ENCODE measurements around the gene DHX38. TPM values are rescaled to one million over a fixed set of nuclear protein-coding genes. Genes with fewer than 3 reads are reported as not detected.

Gene DHX38
- total and polyA plus RNA-seq, 2 donors, result 38.2 to 58.3 TPM

DNA sequence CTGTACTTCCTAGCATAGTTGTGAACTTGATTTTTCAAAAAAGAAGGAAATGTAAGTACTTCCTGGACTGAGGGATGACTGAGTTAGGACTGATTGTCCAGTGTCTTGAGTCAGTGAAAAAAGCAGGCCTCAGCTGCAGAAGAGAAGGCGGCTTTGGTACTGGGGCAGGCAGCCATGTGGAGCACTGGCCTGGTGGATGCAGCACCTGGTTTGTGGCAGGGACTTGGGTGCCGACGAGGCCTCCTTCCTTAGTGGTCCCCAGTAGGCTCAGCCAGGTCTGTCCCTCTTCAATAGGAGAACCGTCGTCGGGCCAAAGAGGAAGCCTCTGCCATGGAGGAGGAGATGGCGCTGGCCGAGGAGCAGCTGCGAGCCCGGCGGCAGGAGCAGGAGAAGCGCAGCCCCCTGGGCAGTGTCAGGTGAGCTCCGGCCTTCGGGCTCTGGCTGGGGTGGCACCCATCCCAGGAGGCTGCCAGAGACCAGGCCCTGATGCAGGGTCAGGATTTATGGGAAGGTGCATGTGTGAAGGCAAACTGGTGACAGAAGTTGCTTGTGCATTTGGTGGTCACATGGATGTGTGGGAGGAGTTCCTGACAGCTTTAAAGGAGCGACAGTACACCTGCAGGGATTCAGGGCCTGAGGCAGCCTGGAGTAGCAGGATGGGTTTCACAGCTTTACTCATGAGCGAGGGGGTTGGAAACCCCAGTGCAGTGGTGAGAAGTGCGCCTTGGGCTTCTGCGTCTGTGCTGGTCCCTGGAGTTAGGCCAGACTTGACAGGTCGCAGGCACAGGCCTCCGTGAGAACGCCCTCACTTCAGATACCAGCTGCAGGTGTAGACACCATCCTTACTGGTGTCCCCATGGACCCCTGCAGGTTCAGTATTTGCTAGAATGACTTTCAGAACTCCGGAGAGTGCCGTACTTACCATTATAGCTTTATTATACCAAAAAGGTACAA is 17.3 kb downstream of the DHX38 start:
- no peak overlapping the region for H3K27ac ChIP-seq (ENCODE audit: low read depth in 1 of 2, low read length in 1 of 2)
- WGBS, result 98% methylated on average over 23 of the region's 23 CpGs
- no peaks in the 10 kb centered on the region for H3K4me1 ChIP-seq (ENCODE audit: control insufficient read depth in 2 of 2, insufficient read depth in 2 of 2, low read length in 2 of 2)
- no peak overlapping the region for H3K4me3 ChIP-seq (ENCODE audit: low read length in 2 of 2)
- H3K9me3 ChIP-seq (ENCODE audit: control insufficient read depth in 2 of 2, insufficient read depth in 1 of 2, low read length in 1 of 2), result no peaks in the 10 kb centered on the region
- no peak for DNase-seq (ENCODE audit: low read depth in 6 of 9, low spot score in 9 of 9)
- no peaks in the 10 kb centered on the region for H3K27me3 ChIP-seq (ENCODE audit: control insufficient read depth in 2 of 2, insufficient read depth in 1 of 2, low read length in 1 of 2)
- H3K36me3 ChIP-seq (ENCODE audit: control insufficient read depth in 2 of 2, insufficient read depth in 2 of 2, low read length in 1 of 2), result peaks cover 68 to 74% of the 10 kb centered on the region in 2 donors

DNA sequence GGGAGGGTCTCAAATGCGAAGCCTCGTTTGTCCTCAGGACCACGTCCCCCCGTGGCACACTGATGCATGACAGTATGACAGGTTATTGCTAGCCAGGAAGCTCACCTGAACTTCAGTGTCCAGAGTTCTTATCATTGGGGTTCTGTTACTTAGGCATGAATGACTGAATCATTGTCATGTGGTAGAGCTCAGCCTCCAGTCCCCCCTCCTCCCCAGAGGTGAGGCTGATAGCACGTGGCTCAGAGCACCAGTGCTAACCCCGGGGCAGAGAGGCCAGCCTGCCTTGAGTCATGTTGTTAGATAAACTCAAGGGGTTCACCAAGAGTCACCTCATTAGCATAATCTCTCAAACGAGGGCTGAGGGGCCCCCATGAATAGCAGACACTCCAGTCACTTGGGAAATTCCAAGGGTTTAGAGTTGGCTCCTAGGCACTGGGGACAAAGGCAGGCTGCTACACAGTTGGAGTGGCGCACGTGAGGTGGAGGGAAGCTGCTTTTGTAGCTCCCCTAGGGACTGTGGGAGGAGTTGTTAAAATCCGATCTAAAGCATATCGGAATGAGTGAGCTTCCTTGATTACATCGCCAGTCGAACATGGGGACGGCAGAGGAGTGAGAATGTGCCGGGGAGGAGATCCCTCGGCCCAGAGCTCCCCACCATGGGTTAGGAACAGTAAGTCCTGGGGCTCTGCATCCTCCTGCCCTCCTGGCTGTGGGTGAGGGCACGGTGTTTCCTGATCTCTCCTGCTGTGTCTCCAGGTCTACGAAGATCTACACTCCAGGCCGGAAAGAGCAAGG is 18.2 kb downstream of the DHX38 start:
- H3K27me3 ChIP-seq (ENCODE audit: control insufficient read depth in 2 of 2, insufficient read depth in 1 of 2, low read length in 1 of 2), result no peaks in the 10 kb centered on the region
- WGBS, result 96% methylated on average over 19 of the region's 19 CpGs
- no peak overlapping the region for H3K4me3 ChIP-seq (ENCODE audit: low read length in 2 of 2)
- H3K9me3 ChIP-seq (ENCODE audit: control insufficient read depth in 2 of 2, insufficient read depth in 1 of 2, low read length in 1 of 2), result no peaks in the 10 kb centered on the region
- no peak overlapping the region for H3K27ac ChIP-seq (ENCODE audit: low read depth in 1 of 2, low read length in 1 of 2)
- no peak for DNase-seq (ENCODE audit: low read depth in 6 of 9, low spot score in 9 of 9)
- no peaks in the 10 kb centered on the region for H3K4me1 ChIP-seq (ENCODE audit: control insufficient read depth in 2 of 2, insufficient read depth in 2 of 2, low read length in 2 of 2)
- peaks cover 59 to 66% of the 10 kb centered on the region in 2 donors for H3K36me3 ChIP-seq (ENCODE audit: control insufficient read depth in 2 of 2, insufficient read depth in 2 of 2, low read length in 1 of 2)

DNA sequence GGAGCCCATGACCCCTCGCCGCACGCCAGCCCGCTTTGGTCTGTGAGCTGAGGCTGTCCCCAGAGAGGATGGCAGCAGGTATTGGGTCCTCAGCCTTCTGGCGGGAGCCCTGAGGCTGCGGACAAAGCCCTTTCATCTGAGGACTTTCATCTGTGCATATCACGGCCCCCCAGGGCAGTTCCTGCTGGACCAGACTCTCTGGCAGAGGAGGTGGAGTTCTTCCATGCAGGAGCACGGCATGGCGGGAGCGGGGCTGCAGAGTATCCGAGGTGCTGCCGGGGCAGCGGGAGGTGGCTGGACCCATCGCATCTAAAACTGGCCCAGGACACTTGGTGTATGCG is 18.8 kb downstream of the DHX38 start:
- H3K4me3 ChIP-seq (ENCODE audit: low read length in 2 of 2), result no peak overlapping the region
- no peaks in the 10 kb centered on the region for H3K4me1 ChIP-seq (ENCODE audit: control insufficient read depth in 2 of 2, insufficient read depth in 2 of 2, low read length in 2 of 2)
- peaks cover 56 to 60% of the 10 kb centered on the region in 2 donors for H3K36me3 ChIP-seq (ENCODE audit: control insufficient read depth in 2 of 2, insufficient read depth in 2 of 2, low read length in 1 of 2)
- H3K27me3 ChIP-seq (ENCODE audit: control insufficient read depth in 2 of 2, insufficient read depth in 1 of 2, low read length in 1 of 2), result no peaks in the 10 kb centered on the region
- H3K9me3 ChIP-seq (ENCODE audit: control insufficient read depth in 2 of 2, insufficient read depth in 1 of 2, low read length in 1 of 2), result no peaks in the 10 kb centered on the region
- 99% methylated on average over 15 of the region's 15 CpGs for WGBS
- H3K27ac ChIP-seq (ENCODE audit: low read depth in 1 of 2, low read length in 1 of 2), result no peak overlapping the region
- DNase-seq (ENCODE audit: low read depth in 6 of 9, low spot score in 9 of 9), result no peak

DNA sequence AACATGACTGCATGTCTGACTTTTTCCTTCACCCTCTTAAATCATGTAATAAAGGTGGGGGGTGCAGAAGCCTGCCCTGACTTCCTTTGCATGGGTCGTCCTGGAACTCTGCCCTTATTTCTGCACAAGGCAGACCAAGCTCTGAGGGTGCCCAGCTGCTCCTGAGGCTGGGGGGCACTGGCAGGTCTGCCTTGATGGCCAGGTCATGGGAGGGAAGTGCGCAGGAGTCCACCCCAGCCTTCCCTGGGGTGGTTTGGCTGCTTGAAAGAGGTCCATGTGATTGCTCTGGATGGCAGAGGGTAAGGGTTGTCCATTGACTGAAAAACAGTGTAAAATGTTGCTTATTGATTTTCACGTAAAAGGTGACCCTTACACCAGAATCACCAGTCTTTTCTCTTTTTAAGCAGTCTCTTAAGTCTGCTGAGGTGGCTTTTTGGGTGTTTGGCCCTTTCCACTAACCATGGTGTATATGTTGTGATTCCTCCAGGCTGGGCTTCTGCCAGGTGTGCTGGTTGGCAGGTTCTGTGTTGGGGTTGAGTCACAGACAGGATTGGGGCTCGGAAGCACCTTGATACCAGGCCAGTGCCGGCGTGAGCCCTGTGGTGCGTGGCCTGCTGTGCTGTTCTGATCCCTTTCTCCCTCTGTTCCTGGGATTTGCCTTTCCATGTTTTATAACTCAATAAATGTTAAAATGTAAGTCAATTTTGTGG is 19.4 kb downstream of the DHX38 start:
- H3K36me3 ChIP-seq (ENCODE audit: control insufficient read depth in 2 of 2, insufficient read depth in 2 of 2, low read length in 1 of 2), result peaks cover 50 to 53% of the 10 kb centered on the region in 2 donors

DNA sequence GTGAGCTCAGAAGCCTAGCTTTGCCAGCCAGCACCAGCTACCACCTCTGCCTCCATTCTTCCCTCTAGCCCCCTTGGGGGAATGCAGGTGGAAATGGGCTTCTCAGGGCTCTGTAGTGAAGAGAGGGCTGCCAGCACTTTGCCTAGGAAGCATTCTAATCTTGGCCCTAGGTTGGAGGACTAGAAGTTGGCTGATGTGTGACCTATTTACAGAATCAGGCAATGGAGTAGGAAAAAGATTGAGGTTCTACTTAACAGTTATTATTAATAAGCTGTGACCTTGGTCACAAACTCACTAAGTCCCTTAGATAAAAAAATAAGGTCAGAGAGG is 19.9 kb downstream of the DHX38 start:
- Histone ChIP-seq H3K36me3 (ENCODE audit: control insufficient read depth in 2 of 2, insufficient read depth in 2 of 2, low read length in 1 of 2) (peaks cover 45 to 48% of the 10 kb centered on the region in 2 donors), H3K27ac (ENCODE audit: low read depth in 1 of 2, low read length in 1 of 2) (no peak overlapping the region), H3K4me3 (ENCODE audit: low read length in 2 of 2) (no peak overlapping the region), H3K4me1 (ENCODE audit: control insufficient read depth in 2 of 2, insufficient read depth in 2 of 2, low read length in 2 of 2) (no peaks in the 10 kb centered on the region), H3K27me3 (ENCODE audit: control insufficient read depth in 2 of 2, insufficient read depth in 1 of 2, low read length in 1 of 2) (no peaks in the 10 kb centered on the region), H3K9me3 (ENCODE audit: control insufficient read depth in 2 of 2, insufficient read depth in 1 of 2, low read length in 1 of 2) (no peaks in the 10 kb centered on the region)
- no peak for DNase-seq (ENCODE audit: low read depth in 6 of 9, low spot score in 9 of 9)

More for the DNA sequence above, 19.4 kb downstream of the DHX38 start:
- H3K27me3 ChIP-seq (ENCODE audit: control insufficient read depth in 2 of 2, insufficient read depth in 1 of 2, low read length in 1 of 2), result no peaks in the 10 kb centered on the region
- WGBS, result 97% methylated on average over 7 of the region's 7 CpGs
- H3K27ac ChIP-seq (ENCODE audit: low read depth in 1 of 2, low read length in 1 of 2), result no peak overlapping the region
- H3K4me1 ChIP-seq (ENCODE audit: control insufficient read depth in 2 of 2, insufficient read depth in 2 of 2, low read length in 2 of 2), result no peaks in the 10 kb centered on the region
- no peaks in the 10 kb centered on the region for H3K9me3 ChIP-seq (ENCODE audit: control insufficient read depth in 2 of 2, insufficient read depth in 1 of 2, low read length in 1 of 2)
- H3K4me3 ChIP-seq (ENCODE audit: low read length in 2 of 2), result no peak overlapping the region
- no peak for DNase-seq (ENCODE audit: low read depth in 6 of 9, low spot score in 9 of 9)

DNA sequence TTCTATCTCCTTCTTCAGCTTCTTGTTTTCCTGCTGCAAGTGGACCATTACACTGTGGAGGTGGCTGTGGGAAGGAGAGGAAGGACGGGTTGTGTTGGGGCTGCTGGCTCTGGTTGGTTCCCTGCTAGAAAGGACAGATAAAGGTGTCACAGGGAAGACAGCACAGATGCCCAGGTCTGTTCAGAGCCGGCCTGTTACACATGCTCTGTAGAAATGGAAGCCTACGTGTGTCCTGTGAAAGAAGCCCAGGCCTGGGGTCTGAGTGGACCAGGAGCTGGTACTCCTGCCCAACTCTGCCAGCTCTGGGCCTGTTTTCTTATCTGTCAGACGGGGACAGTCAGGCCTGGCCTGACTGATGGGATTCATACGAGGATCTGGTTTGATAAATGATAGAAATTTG is 26.4 kb downstream of the DHX38 start:
- H3K36me3 ChIP-seq (ENCODE audit: control insufficient read depth in 2 of 2, insufficient read depth in 2 of 2, low read length in 1 of 2), result no peaks in the 10 kb centered on the region
- H3K27ac ChIP-seq (ENCODE audit: low read depth in 1 of 2, low read length in 1 of 2), result no peak overlapping the region
- H3K27me3 ChIP-seq (ENCODE audit: control insufficient read depth in 2 of 2, insufficient read depth in 1 of 2, low read length in 1 of 2), result no peaks in the 10 kb centered on the region
- DNase-seq (ENCODE audit: low read depth in 6 of 9, low spot score in 9 of 9), result no peak
- no peaks in the 10 kb centered on the region for H3K9me3 ChIP-seq (ENCODE audit: control insufficient read depth in 2 of 2, insufficient read depth in 1 of 2, low read length in 1 of 2)
- 97% methylated on average over 5 of the region's 5 CpGs for WGBS
- H3K4me3 ChIP-seq (ENCODE audit: low read length in 2 of 2), result no peak overlapping the region
- H3K4me1 ChIP-seq (ENCODE audit: control insufficient read depth in 2 of 2, insufficient read depth in 2 of 2, low read length in 2 of 2), result peaks cover 2 to 4% of the 10 kb centered on the region in 2 donors

DNA sequence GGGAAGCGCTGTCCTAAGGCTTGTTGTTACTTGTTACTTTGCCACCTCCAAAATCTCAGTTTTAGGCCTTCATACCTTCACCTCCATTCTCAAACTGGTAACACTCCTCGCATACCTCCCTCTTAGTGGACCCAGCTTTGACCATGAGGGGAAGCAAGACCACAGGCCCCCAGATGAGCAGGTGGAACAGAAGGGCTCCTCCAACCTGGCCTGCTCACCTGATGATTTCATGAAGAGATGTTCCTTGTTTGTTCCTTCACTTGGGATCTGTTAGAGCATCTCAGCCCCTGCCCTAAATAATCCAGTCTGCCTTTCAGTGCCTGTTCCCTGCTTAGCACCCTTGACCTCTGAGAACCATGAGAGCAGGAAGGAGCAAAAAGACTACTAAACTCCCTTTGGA is 28.7 kb downstream of the DHX38 start:
- Histone ChIP-seq H3K4me3 (ENCODE audit: low read length in 2 of 2) (no peak overlapping the region), H3K27ac (ENCODE audit: low read depth in 1 of 2, low read length in 1 of 2) (no peak overlapping the region), H3K9me3 (ENCODE audit: control insufficient read depth in 2 of 2, insufficient read depth in 1 of 2, low read length in 1 of 2) (no peaks in the 10 kb centered on the region), H3K36me3 (ENCODE audit: control insufficient read depth in 2 of 2, insufficient read depth in 2 of 2, low read length in 1 of 2) (no peaks in the 10 kb centered on the region), H3K27me3 (ENCODE audit: control insufficient read depth in 2 of 2, insufficient read depth in 1 of 2, low read length in 1 of 2) (no peaks in the 10 kb centered on the region), H3K4me1 (ENCODE audit: control insufficient read depth in 2 of 2, insufficient read depth in 2 of 2, low read length in 2 of 2) (peaks cover 2 to 8% of the 10 kb centered on the region in 2 donors)
- 98% methylated on average over 2 of the region's 2 CpGs for WGBS
- DNase-seq (ENCODE audit: low read depth in 6 of 9, low spot score in 9 of 9), result no peak

DNA sequence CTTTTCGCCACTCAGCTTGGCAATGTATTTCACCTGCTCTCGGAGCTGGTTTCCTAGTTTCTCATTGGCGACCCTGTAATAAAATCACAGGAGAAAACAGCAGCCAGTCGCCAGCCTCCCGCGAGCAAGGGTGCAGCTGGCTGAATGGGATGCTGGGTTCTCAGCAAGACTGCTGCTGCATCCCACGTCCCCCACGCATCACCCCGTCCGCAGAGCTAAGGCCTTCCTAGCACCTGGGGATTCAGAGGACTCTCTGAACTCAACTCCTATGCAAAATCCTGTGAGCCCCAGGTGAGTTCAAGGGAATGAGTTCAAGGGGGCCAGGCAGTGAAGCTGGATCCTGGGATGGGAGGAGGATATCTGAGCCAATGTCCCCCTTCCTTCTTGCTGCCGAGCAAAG is 29.3 kb downstream of the DHX38 start:
- no peaks in the 10 kb centered on the region for H3K27me3 ChIP-seq (ENCODE audit: control insufficient read depth in 2 of 2, insufficient read depth in 1 of 2, low read length in 1 of 2)
- H3K4me1 ChIP-seq (ENCODE audit: control insufficient read depth in 2 of 2, insufficient read depth in 2 of 2, low read length in 2 of 2), result peaks cover 2 to 8% of the 10 kb centered on the region in 2 donors
- H3K27ac ChIP-seq (ENCODE audit: low read depth in 1 of 2, low read length in 1 of 2), result no peak overlapping the region
- no peak for DNase-seq (ENCODE audit: low read depth in 6 of 9, low spot score in 9 of 9)
- H3K36me3 ChIP-seq (ENCODE audit: control insufficient read depth in 2 of 2, insufficient read depth in 2 of 2, low read length in 1 of 2), result no peaks in the 10 kb centered on the region
- 89% methylated on average over 11 of the region's 11 CpGs for WGBS
- no peak overlapping the region for H3K4me3 ChIP-seq (ENCODE audit: low read length in 2 of 2)
- no peaks in the 10 kb centered on the region for H3K9me3 ChIP-seq (ENCODE audit: control insufficient read depth in 2 of 2, insufficient read depth in 1 of 2, low read length in 1 of 2)

DNA sequence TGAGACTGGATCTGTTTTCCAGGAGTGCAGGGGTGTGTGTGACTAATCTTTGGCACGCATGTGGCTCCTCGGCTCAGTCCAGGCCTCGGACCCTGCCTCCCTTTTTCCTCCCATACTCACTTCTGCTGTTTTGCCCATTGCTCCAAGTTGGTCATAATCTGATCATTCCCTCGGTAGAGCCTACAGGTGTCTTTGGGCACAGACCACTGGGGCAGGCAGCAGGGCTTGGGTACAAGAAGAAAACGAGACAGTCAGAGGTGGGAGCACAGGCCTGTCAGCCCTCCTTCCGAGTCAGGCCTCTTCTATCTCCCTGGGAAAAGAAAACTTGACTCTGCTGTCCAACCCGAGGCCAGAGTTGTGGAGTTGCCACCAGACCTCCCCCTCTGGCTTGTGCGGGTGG is 29.8 kb downstream of the DHX38 start:
- Histone ChIP-seq H3K36me3 (ENCODE audit: control insufficient read depth in 2 of 2, insufficient read depth in 2 of 2, low read length in 1 of 2) (no peaks in the 10 kb centered on the region), H3K27me3 (ENCODE audit: control insufficient read depth in 2 of 2, insufficient read depth in 1 of 2, low read length in 1 of 2) (no peaks in the 10 kb centered on the region), H3K4me3 (ENCODE audit: low read length in 2 of 2) (no peak overlapping the region), H3K27ac (ENCODE audit: low read depth in 1 of 2, low read length in 1 of 2) (no peak overlapping the region), H3K4me1 (ENCODE audit: control insufficient read depth in 2 of 2, insufficient read depth in 2 of 2, low read length in 2 of 2) (peaks cover 2 to 8% of the 10 kb centered on the region in 2 donors), H3K9me3 (ENCODE audit: control insufficient read depth in 2 of 2, insufficient read depth in 1 of 2, low read length in 1 of 2) (no peaks in the 10 kb centered on the region)
- 86% methylated on average over 8 of the region's 8 CpGs for WGBS
- DNase-seq (ENCODE audit: low read depth in 6 of 9, low spot score in 9 of 9), result no peak

Data from thymus (tissue), 11 donors.